Measurements from ENCODE around the gene IPO13.

Gene IPO13

DNA sequence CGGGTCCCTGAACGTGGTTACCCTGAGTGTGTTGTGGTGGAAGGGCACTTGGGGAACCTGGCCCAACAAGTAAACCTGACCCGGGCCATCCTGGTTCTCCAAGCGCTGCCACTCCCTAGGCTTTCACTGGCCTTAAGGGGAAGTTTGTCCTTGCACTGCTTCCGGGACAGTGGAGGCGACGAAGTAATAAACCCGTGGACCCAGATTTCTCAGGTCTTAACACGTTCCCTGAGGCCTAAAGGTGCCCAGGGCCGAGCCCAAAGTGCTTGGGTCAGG is 44.4 kb downstream of the IPO13 start:
- ATAC-seq (replicated peaks) (no peak), DNase-seq (no peak)
- H3K36me3 Mint-ChIP-seq = peaks cover 0 to 5% of the 10 kb centered on the region in 2 donors
- peaks cover 21 to 34% of the 10 kb centered on the region in 2 donors for H3K4me1 Mint-ChIP-seq
- no peaks in the 10 kb centered on the region for H3K27me3 Mint-ChIP-seq
- H3K4me3 Mint-ChIP-seq = peak overlapping the region; percentile 96 to 97
- no peaks in the 10 kb centered on the region for H3K9me3 Mint-ChIP-seq
- H3K27ac Mint-ChIP-seq = peak overlapping the region; percentile 93

DNA sequence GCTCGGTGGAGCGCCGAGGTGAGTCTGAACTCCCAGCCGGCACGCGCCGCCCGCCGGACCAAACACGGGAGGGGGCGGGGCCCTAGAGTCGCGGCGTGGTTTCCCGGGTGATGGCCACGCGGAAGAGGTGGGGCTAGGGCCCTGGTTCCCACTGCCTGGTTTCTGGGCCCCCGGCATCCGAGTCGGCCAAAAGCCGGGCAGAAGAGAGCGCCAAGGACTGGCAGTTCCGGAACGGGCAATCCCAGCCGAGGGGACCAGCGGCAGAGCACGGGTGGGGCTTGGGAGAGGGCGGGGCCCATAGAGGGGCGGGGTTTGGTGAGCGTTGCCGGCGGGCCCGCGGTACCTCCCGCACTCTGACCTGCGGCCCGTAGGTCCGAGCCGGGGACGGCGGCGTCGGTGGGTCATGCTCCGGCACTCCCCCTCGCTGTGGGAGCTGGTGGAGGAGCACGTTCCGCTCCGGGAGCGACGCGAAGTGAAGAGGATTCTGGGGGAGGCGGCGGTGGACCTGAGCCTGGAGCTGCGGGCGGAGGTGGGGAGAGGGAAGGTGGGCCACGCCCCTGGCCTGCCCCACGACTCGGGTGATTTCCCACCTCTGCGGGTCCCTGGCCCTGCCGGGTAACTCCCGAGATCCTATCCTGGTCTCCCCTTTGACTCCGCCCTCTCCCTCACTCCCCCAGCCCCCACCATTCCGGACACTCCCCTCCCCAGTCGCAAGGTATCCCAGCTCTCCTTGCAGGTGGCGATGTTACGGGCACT is 44.9 kb downstream of the IPO13 start, which contains the start of gene CCDC24:
Gene CCDC24, plus strand, starts transcription at position 124 of the 756 bp plus-strand sequence. Its CDS starts 280 bp downstream, at position 404.
- H3K27me3 Mint-ChIP-seq = no peaks in the 10 kb centered on the region
- DNase-seq (peak; percentile 80), ATAC-seq (replicated peaks) (peak; percentile 87 to 89)
- no peaks in the 10 kb centered on the region for H3K9me3 Mint-ChIP-seq
- H3K4me1 Mint-ChIP-seq = peaks cover 21 to 34% of the 10 kb centered on the region in 2 donors
- H3K36me3 Mint-ChIP-seq = peaks cover 0 to 2% of the 10 kb centered on the region in 2 donors
- peak within 1 kb of the TSS; percentile 93 for H3K27ac Mint-ChIP-seq
- peak within 1 kb of the TSS; percentile 96 to 97 for H3K4me3 Mint-ChIP-seq

DNA sequence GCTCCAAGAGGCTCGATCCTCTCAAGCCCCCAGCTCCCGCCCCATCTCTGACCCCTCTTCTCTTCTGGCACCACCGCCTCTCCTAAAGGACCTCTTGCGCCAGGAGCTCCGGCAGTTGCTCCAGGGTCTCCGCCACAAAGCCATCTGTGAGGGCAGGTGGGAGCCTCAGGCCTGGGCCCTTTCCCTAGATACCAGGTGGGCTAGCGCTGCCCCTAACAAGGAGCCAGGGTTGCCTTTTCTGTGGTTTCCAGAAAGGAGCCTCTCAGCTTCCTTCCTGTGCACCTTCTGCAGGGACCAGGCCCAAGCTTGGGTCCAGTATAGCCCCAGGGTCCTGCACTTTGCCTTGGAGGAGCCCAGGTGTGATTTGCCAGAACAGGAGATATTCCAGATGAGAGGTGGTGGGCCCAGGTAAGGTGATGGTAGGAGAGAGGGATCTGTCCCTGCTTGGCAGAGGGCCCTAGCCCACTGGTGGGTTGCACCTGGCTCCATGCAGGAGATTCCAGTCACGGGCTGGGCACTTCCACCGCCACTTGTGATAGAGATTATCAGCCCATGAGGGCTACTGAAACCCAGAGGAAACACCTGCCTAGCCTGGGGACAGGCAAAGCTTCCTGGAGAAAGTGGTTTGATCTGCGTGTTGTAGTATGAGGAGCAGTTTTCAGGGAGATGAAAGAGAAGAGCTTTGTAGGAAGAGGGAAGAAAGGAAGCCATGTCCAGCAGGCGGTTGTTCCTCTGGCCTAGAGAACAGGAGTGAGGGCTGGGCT is 45.7 kb downstream of the IPO13 start:
- no peaks in the 10 kb centered on the region for H3K27me3 Mint-ChIP-seq
- H3K27ac Mint-ChIP-seq = peak overlapping the region; percentile 93
- peaks cover 21 to 34% of the 10 kb centered on the region in 2 donors for H3K4me1 Mint-ChIP-seq
- no peaks in the 10 kb centered on the region for H3K9me3 Mint-ChIP-seq
- H3K4me3 Mint-ChIP-seq = peak overlapping the region; percentile 96 to 97
- no peak for ATAC-seq (replicated peaks)
- DNase-seq = no peak
- H3K36me3 Mint-ChIP-seq = no peaks in the 10 kb centered on the region

DNA sequence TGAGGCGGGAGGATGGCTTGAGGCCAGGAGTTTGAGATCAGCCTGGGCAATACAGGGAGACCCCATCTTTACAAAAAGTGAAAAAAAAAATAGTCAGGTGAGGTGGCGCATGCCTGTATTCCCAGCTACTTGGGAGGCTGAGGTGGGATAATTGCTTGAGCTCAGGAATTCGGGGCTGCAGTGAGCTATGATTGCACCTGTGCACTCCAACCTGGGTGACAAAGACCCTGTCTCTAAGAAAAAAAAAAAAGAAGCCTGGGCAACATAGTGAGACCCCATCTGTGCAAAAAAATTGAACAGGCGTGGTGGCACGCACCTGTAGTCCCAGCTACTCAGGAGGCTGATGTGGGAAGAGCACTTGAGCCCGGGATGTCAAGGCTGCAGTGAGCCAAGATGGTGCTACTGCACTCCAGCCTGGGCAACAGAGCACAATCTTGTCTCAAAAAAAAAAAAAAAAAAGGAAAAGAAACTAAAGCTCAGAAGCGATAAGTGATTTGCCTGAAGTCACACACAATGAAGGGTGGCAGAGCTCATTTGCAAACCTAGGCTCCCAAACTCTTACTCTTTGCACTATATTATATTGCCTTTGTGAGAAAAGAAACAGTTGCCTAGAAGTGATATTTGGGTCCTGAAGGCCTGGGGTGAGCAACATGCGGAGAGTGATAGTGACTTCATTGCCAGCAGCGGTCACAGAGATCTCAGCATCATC is 46.6 kb downstream of the IPO13 start:
- no peaks in the 10 kb centered on the region for H3K36me3 Mint-ChIP-seq
- DNase-seq = no peak
- peaks cover 21 to 34% of the 10 kb centered on the region in 2 donors for H3K4me1 Mint-ChIP-seq
- H3K4me3 Mint-ChIP-seq = no peak overlapping the region
- H3K27me3 Mint-ChIP-seq = no peaks in the 10 kb centered on the region
- peak overlapping the region; percentile 7 for H3K27ac Mint-ChIP-seq
- ATAC-seq (replicated peaks) = no peak
- H3K9me3 Mint-ChIP-seq = no peaks in the 10 kb centered on the region

DNA sequence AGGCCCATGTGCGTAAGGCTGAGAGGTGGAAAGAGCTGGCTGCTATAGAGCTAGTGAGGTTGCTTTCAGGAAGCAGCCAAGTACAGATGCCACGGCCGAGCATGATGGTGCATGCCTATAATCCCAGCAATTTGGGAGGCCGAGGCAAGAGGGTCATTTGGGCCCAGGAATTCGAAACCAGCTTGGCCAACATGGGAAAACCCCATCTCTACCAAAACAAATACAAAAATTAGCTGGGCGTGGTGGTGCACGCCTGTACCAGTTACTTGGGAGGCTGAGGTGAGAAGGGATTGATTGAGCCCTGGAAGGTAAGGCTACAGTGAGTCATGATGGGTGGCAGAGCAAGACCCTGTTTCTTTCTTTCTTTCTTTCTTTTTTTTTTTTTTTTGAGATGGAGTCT is 47.3 kb downstream of the IPO13 start:
- no peak overlapping the region for H3K27ac Mint-ChIP-seq

DNA sequence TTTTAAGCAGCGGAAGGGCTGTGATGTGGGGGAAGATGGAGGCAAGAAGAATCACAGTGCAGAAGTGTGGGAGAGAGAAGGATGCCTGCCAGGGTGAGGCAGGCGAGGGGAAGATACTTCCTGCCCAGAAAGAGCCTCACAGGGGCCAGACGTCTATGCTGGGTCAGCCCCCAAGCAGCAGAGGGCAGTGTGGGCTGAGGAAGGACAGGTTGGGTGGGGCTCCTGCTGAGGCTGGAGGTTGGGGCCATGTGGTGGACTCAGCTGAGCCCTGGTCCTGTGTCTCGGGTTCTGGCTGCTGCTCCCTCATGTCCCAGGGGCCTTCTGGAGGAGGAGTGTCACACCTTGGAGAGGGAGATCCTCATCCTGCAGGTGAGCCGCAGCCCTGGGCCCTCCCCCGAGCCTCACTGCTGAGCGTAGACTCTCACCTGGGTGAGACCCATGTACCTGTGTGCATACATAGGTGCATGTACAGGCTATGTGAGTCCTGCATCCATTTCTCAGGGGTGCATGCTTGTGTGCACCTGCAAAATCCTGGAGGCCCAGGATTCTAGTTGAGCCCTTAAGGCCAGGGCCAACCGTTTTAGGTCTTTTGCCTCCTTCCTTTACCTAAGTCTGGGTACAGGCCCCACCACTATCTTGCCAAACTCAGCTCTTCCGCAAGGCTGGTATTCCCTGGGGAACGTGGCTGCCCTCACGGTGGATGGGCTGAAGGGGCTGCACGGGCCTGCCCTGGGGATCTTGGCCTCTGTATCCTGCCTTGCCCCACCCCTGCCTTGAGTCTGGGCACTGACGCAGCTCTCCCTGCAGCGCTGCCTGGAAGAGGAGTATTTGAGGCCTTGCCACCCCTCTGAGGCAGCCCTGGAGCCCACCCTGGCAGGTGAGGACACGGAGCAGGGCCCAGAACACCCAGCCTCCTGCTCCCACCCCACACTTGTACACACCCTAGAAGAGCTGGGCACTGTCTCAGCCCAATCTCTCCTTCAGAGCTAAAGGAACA is 48.3 kb downstream of the IPO13 start:
- ATAC-seq (replicated peaks) (no peak), DNase-seq (no peak)
- no peaks in the 10 kb centered on the region for H3K36me3 Mint-ChIP-seq
- no peak overlapping the region for H3K27ac Mint-ChIP-seq
- peaks cover 21 to 34% of the 10 kb centered on the region in 2 donors for H3K4me1 Mint-ChIP-seq
- no peaks in the 10 kb centered on the region for H3K27me3 Mint-ChIP-seq
- no peaks in the 10 kb centered on the region for H3K9me3 Mint-ChIP-seq
- H3K4me3 Mint-ChIP-seq = no peak overlapping the region

More for the DNA sequence above, 47.3 kb downstream of the IPO13 start:
- Mint-ChIP-seq H3K36me3 (no peaks in the 10 kb centered on the region), H3K27me3 (no peaks in the 10 kb centered on the region), H3K9me3 (no peaks in the 10 kb centered on the region), H3K4me1 (peaks cover 21 to 34% of the 10 kb centered on the region in 2 donors), H3K4me3 (no peak overlapping the region)
- ATAC-seq (replicated peaks) (no peak), DNase-seq (no peak)

DNA sequence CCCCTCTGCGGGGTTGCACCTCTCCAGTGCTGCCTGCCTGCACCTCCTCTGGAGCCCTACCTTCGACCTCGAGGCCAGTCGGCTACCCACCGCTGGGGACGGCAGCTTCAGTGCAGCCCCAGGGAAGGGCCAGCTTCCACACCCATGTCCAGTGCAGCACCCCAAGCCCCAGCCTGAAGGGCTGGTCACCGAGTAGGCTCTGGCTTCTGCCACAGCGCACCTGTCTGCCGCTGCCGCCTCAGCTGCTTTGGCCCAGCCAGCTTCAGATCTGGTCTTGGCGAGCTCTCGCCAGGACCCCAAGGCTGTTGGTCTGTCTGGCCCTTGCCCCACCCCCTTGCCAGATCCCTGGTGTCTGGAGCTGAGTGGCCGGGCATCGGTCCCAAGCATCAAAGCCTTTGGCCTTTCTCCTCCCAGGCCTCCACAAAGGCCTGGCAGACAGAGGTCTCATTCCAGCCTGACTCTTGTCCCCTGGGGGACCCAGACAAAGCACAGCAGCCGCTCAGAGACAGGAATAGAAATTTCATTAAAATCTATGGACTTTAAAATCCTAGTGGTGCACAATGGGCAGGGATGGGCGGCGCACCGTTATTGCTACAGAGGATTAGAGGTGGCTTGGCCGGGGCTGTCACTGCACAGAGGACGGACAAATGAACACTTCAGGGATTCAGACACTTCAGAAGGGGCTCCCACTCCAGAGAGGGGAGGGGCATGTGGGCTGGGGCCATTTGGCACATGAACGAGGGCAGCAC is 49.4 kb downstream of the IPO13 start:
- H3K4me1 Mint-ChIP-seq = peaks cover 21 to 29% of the 10 kb centered on the region in 2 donors
- H3K27me3 Mint-ChIP-seq = no peaks in the 10 kb centered on the region
- no peak overlapping the region for H3K4me3 Mint-ChIP-seq
- H3K36me3 Mint-ChIP-seq = no peaks in the 10 kb centered on the region
- no peak for ATAC-seq (replicated peaks)
- H3K9me3 Mint-ChIP-seq = no peaks in the 10 kb centered on the region
- no peak overlapping the region for H3K27ac Mint-ChIP-seq
- DNase-seq = no peak

DNA sequence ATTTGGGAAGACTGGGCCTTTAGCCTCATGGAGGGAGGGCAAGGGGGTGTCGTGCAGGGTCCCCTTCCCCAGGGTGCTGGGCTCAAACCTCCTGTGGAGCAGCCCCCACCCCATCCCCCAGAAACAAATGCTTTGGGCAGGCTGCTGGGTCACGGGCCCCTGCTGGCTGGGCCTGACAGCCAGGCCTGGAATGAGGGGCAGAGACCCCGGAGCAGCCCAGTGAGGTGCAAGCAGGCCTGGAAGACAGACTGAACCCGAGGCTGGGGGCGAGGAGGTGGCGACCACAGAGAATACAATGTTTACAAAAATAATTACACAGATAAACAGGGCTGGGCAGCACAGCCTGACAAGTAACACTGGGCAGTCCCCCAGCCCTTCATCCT is 50.0 kb downstream of the IPO13 start:
- H3K36me3 Mint-ChIP-seq = no peaks in the 10 kb centered on the region
- no peak overlapping the region for H3K27ac Mint-ChIP-seq
- H3K9me3 Mint-ChIP-seq = no peaks in the 10 kb centered on the region
- no peak overlapping the region for H3K4me3 Mint-ChIP-seq
- no peak for DNase-seq
- no peak for ATAC-seq (replicated peaks)
- peaks cover 19 to 24% of the 10 kb centered on the region in 2 donors for H3K4me1 Mint-ChIP-seq
- H3K27me3 Mint-ChIP-seq = no peaks in the 10 kb centered on the region

DNA sequence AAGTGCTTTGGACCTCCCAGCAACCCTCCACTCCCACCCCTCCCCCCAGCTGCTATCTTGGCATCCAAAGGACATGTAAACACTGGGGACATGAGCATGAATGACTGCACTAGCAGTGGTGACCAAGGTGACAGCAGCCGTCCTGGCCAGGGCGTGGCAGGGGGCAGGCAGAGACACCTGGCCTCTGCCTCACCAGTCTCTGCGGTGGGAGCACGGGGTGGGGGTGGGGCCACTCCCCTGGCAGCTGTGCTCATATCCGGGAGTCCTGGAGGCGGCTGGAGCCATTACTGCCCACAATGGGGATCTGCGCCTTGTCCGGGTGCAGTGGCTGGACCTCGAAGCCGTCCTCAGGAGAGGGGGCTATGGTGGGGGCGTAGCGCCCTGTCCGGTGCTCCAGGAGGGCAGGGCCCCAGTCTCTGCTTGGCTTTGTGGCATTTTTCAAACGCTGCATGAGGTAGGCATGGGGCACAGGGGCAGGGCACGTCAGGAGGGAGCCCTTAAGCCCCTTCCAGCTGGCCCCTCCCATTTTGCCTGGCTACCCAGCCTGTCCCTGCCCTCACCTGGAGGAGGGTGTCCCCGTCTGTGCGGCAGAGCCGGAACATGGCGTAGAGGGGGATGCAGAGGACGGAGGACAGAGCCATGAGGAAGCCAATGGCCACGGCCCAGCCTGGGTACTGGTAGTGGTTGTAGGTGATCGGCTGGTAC is 50.7 kb downstream of the IPO13 start:
- Mint-ChIP-seq H3K4me3 (no peak overlapping the region), H3K36me3 (no peaks in the 10 kb centered on the region), H3K9me3 (no peaks in the 10 kb centered on the region), H3K4me1 (peaks cover 14 to 16% of the 10 kb centered on the region in 2 donors), H3K27me3 (no peaks in the 10 kb centered on the region), H3K27ac (peak overlapping the region; percentile 37)
- DNase-seq (no peak), ATAC-seq (replicated peaks) (no peak)

DNA sequence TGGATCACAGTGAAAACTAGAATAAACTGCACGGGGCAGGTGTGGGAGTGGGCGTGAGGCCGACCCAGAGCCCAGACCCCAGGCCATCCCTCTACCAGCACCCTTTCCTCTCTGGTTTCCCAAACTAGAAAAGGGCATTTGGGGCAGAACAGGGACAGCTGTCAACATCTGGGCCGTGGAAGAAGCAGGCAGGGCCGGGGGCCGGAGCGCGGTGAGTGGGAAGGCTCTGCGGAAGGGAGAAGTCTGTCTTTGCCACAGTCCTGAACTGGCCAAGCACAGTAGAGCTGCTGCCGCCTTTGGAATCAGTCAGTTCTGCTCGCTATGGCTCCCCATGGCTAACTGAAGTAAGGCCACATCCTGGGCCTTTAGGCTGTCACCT is 51.2 kb downstream of the IPO13 start:
- Mint-ChIP-seq H3K4me1 (peaks cover 10 to 11% of the 10 kb centered on the region in 2 donors), H3K27me3 (no peaks in the 10 kb centered on the region), H3K9me3 (no peaks in the 10 kb centered on the region), H3K4me3 (no peak overlapping the region), H3K36me3 (no peaks in the 10 kb centered on the region), H3K27ac (no peak overlapping the region)
- ATAC-seq (replicated peaks) (no peak), DNase-seq (no peak)

DNA sequence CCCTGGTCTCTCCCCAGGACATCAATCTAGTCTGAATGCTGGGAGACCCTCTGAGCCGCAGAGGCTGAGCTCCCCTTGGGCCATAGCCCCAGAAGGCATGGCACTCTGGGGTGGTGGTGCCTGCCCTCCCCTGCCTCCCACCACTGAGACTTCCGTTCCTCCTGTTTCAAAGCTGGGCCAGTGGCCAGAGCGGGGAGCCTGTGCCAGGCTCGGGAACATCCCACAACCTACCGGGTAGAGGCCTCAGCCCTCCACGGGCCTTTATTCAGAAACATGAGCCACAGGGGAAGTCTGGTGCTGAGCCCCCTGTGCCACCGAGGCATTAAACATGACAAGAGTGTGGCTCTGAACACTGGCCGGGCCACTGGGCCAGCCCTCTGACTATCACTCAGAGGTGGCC is 52.7 kb downstream of the IPO13 start:
- Mint-ChIP-seq H3K9me3 (no peaks in the 10 kb centered on the region), H3K4me1 (peaks cover 0 to 4% of the 10 kb centered on the region in 2 donors), H3K27me3 (no peaks in the 10 kb centered on the region), H3K4me3 (no peak overlapping the region), H3K27ac (no peak overlapping the region), H3K36me3 (no peaks in the 10 kb centered on the region)
- no peak for ATAC-seq (replicated peaks)
- no peak for DNase-seq

DNA sequence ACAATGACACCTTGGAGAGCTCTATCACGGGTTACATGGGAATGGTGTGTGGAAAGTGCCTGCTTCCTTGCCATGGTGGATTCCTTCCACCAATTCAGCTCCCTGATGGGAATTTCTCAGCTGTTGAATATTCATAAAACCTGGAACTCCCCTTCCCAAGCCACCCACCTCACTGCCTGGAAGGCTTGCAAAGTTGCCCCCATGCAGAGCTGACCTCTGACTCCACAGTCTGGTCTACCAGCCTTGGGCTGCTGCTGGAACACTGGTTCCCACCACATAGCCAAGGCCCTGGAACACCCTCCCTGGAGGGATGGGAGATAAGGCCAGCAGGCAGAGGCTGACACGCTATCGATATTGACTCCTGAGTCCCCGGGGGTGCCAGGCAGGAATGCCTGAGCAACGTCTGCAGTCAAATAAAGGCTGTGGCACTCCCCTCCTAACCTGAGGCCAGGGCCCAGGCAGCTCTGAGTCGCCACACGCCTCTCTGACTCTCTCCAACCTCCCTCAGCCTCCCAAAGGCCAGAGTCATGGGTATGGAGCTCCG is 53.4 kb downstream of the IPO13 start:
- Mint-ChIP-seq H3K4me3 (no peak overlapping the region), H3K4me1 (no peaks in the 10 kb centered on the region), H3K27ac (no peak overlapping the region), H3K9me3 (no peaks in the 10 kb centered on the region), H3K36me3 (no peaks in the 10 kb centered on the region), H3K27me3 (no peaks in the 10 kb centered on the region)
- ATAC-seq (replicated peaks) = no peak
- no peak for DNase-seq
